Type B pancreatic cell (in vitro differentiated cells): ENCODE data around the gene BRAF. TPM values are rescaled to one million over a fixed set of nuclear protein-coding genes. Genes with fewer than 3 reads are reported as not detected.
"Not testable (repeated sequence)": the region's sequence is repeated elsewhere in the genome, so short reads cannot be mapped to it uniquely, and the experiment has no call there.

Experiments used
- DNase-seq: peaks from one replicate; pipeline ENCODE4 v3.0.0; 2021; ENCODE audit warnings: mixed read lengths; ENCODE audit not compliant: unreplicated experiment; ENCODE audit errors: extremely low spot score
- H3K27ac Mint-ChIP-seq: 2 replicates; pipeline ENCODE4 v1.8.0; 2021; ENCODE audit warnings: mild to moderate bottlenecking, mixed read lengths
- H3K27me3 Mint-ChIP-seq: 2 replicates; pipeline ENCODE4 v1.8.0; 2021; ENCODE audit warnings: mixed read lengths
- H3K36me3 Mint-ChIP-seq: 2 replicates; pipeline ENCODE4 v1.8.0; 2021; ENCODE audit warnings: mixed read lengths
- H3K4me1 Mint-ChIP-seq: one replicate; pipeline ENCODE4 v1.8.0; 2021; ENCODE audit warnings: mixed read lengths; ENCODE audit not compliant: unreplicated experiment
- H3K4me3 Mint-ChIP-seq: 2 replicates; pipeline ENCODE4 v1.8.0; 2021; ENCODE audit warnings: mild to moderate bottlenecking, mixed read lengths
- H3K9me3 Mint-ChIP-seq: 2 replicates; pipeline ENCODE4 v1.8.0; 2021; ENCODE audit warnings: mixed read lengths
- total RNA-seq: library from RNA; stranded (reverse); gene quantifications from 2 replicates; pipeline ENCODE4 v1.2.1, GENCODE V29; 2021; ENCODE audit warnings: low replicate concordance
- TF ChIP-seq, protein P1 (sequence below): fragments of 200-600 bp; sonication (generic); conservative IDR thresholded peaks from 2 replicates; pipeline ENCODE4 v1.5.0; 2021; ENCODE audit warnings: antibody characterized with exemption, mild to moderate bottlenecking

Gene BRAF
- total RNA-seq, 1 donor from 2014 or later: 34.4 TPM

DNA sequence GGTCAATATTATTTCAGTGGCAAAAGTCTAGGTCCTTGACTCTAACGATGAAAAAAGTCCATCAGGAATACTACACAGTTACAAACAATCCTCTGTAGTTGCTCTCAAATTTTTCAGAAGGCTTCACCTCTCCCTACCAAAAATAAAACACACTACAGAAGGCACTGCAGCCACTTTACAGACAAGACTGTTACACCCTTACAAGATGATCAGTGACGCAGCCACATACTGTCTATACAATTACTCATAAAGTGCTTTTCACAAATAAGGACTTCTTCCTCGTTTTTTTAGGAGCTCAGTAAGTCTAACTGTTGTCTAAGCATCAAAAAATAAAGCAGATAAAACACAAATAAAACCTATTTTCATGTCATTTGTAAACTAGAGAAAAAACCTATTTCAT, 201.2 kb downstream of the BRAF start:
- Mint-ChIP-seq H3K27ac (no peak overlapping the region), H3K4me3 (no peak overlapping the region), H3K9me3 (no peaks in the 10 kb centered on the region), H3K27me3 (no peaks in the 10 kb centered on the region), H3K4me1 (peaks cover 5% of the 10 kb centered on the region), H3K36me3 (peaks cover 4% of the 10 kb centered on the region)
- TF ChIP-seq, protein P1, sequence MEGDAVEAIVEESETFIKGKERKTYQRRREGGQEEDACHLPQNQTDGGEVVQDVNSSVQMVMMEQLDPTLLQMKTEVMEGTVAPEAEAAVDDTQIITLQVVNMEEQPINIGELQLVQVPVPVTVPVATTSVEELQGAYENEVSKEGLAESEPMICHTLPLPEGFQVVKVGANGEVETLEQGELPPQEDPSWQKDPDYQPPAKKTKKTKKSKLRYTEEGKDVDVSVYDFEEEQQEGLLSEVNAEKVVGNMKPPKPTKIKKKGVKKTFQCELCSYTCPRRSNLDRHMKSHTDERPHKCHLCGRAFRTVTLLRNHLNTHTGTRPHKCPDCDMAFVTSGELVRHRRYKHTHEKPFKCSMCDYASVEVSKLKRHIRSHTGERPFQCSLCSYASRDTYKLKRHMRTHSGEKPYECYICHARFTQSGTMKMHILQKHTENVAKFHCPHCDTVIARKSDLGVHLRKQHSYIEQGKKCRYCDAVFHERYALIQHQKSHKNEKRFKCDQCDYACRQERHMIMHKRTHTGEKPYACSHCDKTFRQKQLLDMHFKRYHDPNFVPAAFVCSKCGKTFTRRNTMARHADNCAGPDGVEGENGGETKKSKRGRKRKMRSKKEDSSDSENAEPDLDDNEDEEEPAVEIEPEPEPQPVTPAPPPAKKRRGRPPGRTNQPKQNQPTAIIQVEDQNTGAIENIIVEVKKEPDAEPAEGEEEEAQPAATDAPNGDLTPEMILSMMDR: no peak
- no peak for DNase-seq

DNA sequence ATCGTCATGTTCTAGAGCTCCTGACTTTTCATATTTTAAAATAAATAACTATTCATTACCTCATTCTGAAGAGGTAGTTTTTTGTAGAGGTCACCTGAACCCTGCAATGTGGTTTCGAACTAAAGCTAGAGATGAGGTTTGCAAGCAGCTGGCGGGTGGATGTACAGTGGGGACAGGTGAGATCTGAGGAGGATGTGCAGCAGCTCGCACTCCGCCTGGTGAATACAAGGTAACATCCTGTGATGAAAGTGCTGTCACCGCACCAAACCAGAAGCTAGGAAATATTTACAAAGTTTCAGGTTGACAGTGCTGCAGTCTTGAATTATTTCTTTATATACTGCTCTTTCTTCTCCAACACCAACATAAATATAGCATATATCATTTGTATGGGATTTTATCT, 201.7 kb downstream of the BRAF start:
- Mint-ChIP-seq H3K36me3 (peaks cover 4% of the 10 kb centered on the region), H3K4me3 (no peak overlapping the region), H3K27me3 (no peaks in the 10 kb centered on the region), H3K27ac (no peak overlapping the region), H3K9me3 (no peaks in the 10 kb centered on the region), H3K4me1 (peaks cover 2% of the 10 kb centered on the region)
- DNase-seq: no peak
- TF ChIP-seq, protein P1: no peak

DNA sequence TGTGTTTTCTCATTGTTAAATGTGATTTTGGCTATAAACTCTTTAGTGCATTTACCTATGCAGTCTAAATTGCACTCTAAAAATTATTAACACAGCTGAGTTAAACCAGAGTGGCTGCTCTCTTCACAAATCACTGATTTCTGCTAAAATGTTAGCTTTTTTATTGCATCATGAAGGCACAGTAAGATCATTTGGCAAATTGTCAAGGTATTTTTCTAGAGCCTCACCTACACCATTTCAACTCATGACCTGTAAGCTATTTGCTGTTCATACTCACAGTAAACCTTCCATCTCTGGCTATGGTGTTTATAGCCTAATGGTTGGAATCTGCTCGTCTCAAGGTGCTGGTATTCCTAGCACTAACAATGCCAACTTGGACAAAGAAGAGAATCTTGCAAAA, 202.5 kb downstream of the BRAF start:
- peaks cover 4% of the 10 kb centered on the region for H3K36me3 Mint-ChIP-seq
- no peak for DNase-seq
- TF ChIP-seq, protein P1: no peak
- no peak overlapping the region for H3K27ac Mint-ChIP-seq
- no peaks in the 10 kb centered on the region for H3K4me1 Mint-ChIP-seq
- H3K9me3 Mint-ChIP-seq: no peaks in the 10 kb centered on the region
- no peak overlapping the region for H3K4me3 Mint-ChIP-seq
- no peaks in the 10 kb centered on the region for H3K27me3 Mint-ChIP-seq

DNA sequence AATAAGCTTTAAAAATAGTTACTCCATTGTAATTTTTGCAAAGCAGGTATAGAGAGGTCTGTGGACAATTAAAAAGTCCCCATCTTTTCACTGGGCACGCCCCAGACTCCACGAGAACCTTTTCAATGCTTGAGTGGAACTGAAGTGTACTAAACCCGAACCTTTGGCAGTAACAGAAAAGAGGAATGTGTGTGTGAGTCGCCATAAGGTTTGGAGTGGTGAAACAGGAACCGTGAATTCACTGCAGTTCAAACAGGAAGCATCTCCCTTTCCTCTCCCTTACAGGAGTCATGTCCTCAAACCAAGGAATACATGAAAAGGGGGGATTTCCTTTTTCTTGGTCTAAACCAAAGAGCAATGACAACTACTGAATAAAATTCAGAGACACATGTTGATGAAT, 205.0 kb downstream of the BRAF start:
- Mint-ChIP-seq H3K4me1 (no peaks in the 10 kb centered on the region), H3K4me3 (no peak overlapping the region), H3K36me3 (peaks cover 8% of the 10 kb centered on the region), H3K9me3 (no peaks in the 10 kb centered on the region), H3K27me3 (no peaks in the 10 kb centered on the region), H3K27ac (no peak overlapping the region)
- TF ChIP-seq, protein P1: no peak
- DNase-seq: no peak

DNA sequence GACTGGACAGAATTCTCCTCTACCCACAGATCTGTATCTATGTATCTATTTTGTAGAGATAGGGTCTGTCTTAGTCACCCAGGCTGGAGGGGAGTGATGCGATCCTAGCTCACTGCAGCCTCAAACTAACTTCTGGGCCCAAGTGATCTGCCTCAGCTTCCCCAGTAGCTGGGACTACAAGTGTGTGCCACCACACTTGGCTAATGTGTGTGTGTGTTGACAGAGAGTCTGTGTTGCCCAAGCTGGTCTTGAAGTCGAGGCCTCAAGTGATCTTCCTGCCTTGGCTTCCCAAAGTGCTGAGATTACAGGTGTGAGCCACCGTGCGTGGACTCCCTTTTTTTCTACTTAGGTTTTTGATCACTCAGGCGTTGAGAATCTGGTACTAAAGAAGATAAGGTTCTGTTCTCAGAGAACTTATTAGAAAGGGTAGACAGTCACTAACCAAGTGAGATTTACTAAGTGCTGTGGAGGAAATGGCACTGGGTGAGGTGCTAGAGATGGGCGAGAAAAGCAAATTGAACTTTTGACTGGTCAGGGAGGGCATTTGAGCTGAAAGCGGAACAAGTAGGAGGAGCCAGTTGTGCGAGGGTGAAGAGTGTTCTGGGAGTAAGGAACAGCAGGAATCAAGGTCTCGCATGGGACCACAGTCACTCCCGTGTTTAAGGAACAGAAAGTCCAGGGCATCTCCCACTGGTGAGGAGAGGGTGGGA, 210.2 kb downstream of the BRAF start:
- no peak for DNase-seq
- H3K9me3 Mint-ChIP-seq: no peaks in the 10 kb centered on the region
- H3K36me3 Mint-ChIP-seq: peaks cover 23% of the 10 kb centered on the region
- H3K27me3 Mint-ChIP-seq: no peaks in the 10 kb centered on the region
- no peak overlapping the region for H3K4me3 Mint-ChIP-seq
- H3K27ac Mint-ChIP-seq: no peak overlapping the region
- TF ChIP-seq, protein P1: no peak
- no peaks in the 10 kb centered on the region for H3K4me1 Mint-ChIP-seq

DNA sequence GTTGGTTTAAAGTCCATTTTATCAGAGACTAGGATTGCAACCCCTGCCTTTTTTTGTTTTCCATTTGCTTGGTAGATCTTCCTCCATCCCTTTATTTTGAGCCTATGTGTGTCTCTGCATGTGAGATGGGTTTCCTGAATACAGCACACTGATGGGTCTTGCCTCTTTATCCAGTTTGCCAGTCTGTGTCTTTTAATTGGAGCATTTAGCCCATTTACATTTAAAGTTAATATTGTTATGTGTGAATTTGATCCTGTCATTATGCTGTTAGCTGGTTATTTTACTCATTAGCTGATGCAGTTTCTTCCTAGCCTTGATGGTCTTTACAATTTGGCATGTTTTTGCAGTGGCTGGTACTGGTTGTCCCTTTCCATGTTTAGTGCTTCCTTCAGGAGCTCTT, 212.3 kb downstream of the BRAF start:
- H3K36me3 Mint-ChIP-seq: peaks cover 23% of the 10 kb centered on the region
- not testable (repeated sequence) for DNase-seq, H3K4me3 Mint-ChIP-seq, H3K27ac Mint-ChIP-seq, H3K27me3 Mint-ChIP-seq, H3K4me1 Mint-ChIP-seq, H3K9me3 Mint-ChIP-seq

DNA sequence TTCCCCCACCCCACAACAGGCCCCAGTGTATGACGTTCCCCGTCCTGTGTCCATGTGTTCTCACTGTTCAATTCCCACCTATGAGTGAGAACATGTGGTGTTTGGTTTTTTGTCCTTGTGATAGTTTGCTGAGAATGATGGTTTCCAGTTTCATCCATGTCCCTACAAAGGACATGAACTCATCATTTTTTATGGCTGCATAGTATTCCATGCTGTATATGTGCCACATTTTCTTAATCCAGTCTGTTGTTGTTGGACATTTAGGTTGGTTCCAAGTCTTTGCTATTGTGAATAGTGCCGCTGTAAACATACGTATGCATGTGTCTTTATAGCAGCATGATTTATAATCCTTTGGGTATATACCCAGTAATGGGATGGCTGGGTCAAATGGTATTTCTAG, 216.0 kb downstream of the BRAF start:
- H3K4me3 Mint-ChIP-seq, H3K4me1 Mint-ChIP-seq, H3K27me3 Mint-ChIP-seq, H3K9me3 Mint-ChIP-seq, DNase-seq, H3K27ac Mint-ChIP-seq: not testable (repeated sequence)
- peaks cover 18% of the 10 kb centered on the region for H3K36me3 Mint-ChIP-seq
